Mesendoderm (in vitro differentiated cells): Measurements from ENCODE around the gene NCAPG2.

Experiments
- DNase-seq: peaks from one replicate; pipeline ENCODE4 v3.0.0; 2013
- H2AK5ac ChIP-seq: 2 replicates; pipeline ENCODE4 v1.6.1; 2013; ENCODE audit warnings: low read length, inconsistent platforms
- H2BK120ac ChIP-seq: 2 replicates; pipeline ENCODE4 v1.6.1; 2013; ENCODE audit warnings: low read depth, mild to moderate bottlenecking, low read length, moderate library complexity, mixed read lengths
- H2BK15ac ChIP-seq: replicated peaks from 2 replicates; pipeline ENCODE4 v1.6.1; 2013; ENCODE audit warnings: low read depth, mild to moderate bottlenecking, moderate library complexity
- H2BK5ac ChIP-seq: 2 replicates; pipeline ENCODE4 v1.6.1; 2013; ENCODE audit warnings: low read length, inconsistent platforms
- H3K18ac ChIP-seq: 2 replicates; pipeline ENCODE4 v1.6.1; 2013; ENCODE audit warnings: mild to moderate bottlenecking, low read length, mixed read lengths
- H3K23ac ChIP-seq: one replicate; pipeline ENCODE4 v1.6.1; 2013; ENCODE audit warnings: low read length
- H3K27ac ChIP-seq: 2 replicates; pipeline ENCODE4 v1.5.1; 2013; ENCODE audit warnings: low read depth, mild to moderate bottlenecking, inconsistent platforms, low read length, moderate library complexity
- H3K27me3 ChIP-seq: 2 replicates; pipeline ENCODE4 v1.6.1; 2013; ENCODE audit warnings: low read length, control low read depth, mild to moderate bottlenecking, inconsistent platforms; ENCODE audit not compliant: insufficient read depth, poor library complexity
- H3K36me3 ChIP-seq: 2 replicates; pipeline ENCODE4 v1.6.1; 2013; ENCODE audit warnings: low read length, inconsistent platforms; ENCODE audit not compliant: control insufficient read depth, insufficient read depth
- H3K4ac ChIP-seq: one replicate; pipeline ENCODE4 v1.6.1; 2013; ENCODE audit warnings: low read depth, mild to moderate bottlenecking, low read length, moderate library complexity
- H3K4me1 ChIP-seq: 2 replicates; pipeline ENCODE4 v1.6.1; 2013; ENCODE audit warnings: low read depth, low read length, inconsistent platforms; ENCODE audit not compliant: control insufficient read depth
- H3K4me2 ChIP-seq: 2 replicates; pipeline ENCODE4 v1.6.1; 2013; ENCODE audit warnings: low read length
- H3K4me3 ChIP-seq: 2 replicates; pipeline ENCODE4 v1.5.1; 2013; ENCODE audit warnings: mild to moderate bottlenecking, low read length
- H3K56ac ChIP-seq: one replicate; pipeline ENCODE4 v1.6.1; 2013; ENCODE audit warnings: low read length
- H3K79me1 ChIP-seq: 2 replicates; pipeline ENCODE4 v1.6.1; 2013; ENCODE audit warnings: low read length, inconsistent platforms
- H3K79me2 ChIP-seq: 2 replicates; pipeline ENCODE4 v1.6.1; 2013; ENCODE audit warnings: mild to moderate bottlenecking, low read length; ENCODE audit not compliant: control insufficient read depth, insufficient read depth
- H3K9ac ChIP-seq: 2 replicates; pipeline ENCODE4 v1.6.1; 2013; ENCODE audit warnings: low read length, inconsistent platforms
- H4K5ac ChIP-seq: one replicate; pipeline ENCODE4 v1.6.1; 2013; ENCODE audit warnings: low read length
- H4K8ac ChIP-seq: one replicate; pipeline ENCODE4 v1.6.1; 2013; ENCODE audit warnings: low read depth, mild to moderate bottlenecking, control low read depth, low read length, moderate library complexity
- WGBS: extraction: QIAGEN DNeasy Blood & Tissue Kit; methylation state at CpG from one replicate; pipeline ENCODE4 v1.1.7; 2013; ENCODE audit warnings: low lambda C conversion rate, missing lambda C conversion rate; ENCODE audit not compliant: insufficient coverage; ENCODE audit errors: extremely low coverage; 5-methylcytosine and 5-hydroxymethylcytosine counted together

The NCAPG2 gene

GRCh38 chr7:158723266-158723665 is 18.7 kb upstream of the NCAPG2 start:
- Histone ChIP-seq H4K8ac (no peak overlapping the region), H2AK5ac (no peak overlapping the region), H3K4ac (no peak overlapping the region), H3K18ac (no peak overlapping the region), H3K4me2 (no peak overlapping the region), H3K23ac (no peak overlapping the region), H3K4me3 (no peak overlapping the region), H2BK120ac (no peak overlapping the region), H3K79me2 (no peaks in the 10 kb centered on the region), H3K27me3 (no peaks in the 10 kb centered on the region), H2BK5ac (no peak overlapping the region), H2BK15ac (no peak overlapping the region), H3K4me1 (no peaks in the 10 kb centered on the region), H3K27ac (no peak overlapping the region), H3K36me3 (no peaks in the 10 kb centered on the region), H3K79me1 (no peaks in the 10 kb centered on the region), H3K9ac (no peak overlapping the region), H4K5ac (no peak overlapping the region), H3K56ac (no peak overlapping the region)
- no CpG with 5 or more reads among the region's 13 CpGs for WGBS
- no peak for DNase-seq

DNA sequence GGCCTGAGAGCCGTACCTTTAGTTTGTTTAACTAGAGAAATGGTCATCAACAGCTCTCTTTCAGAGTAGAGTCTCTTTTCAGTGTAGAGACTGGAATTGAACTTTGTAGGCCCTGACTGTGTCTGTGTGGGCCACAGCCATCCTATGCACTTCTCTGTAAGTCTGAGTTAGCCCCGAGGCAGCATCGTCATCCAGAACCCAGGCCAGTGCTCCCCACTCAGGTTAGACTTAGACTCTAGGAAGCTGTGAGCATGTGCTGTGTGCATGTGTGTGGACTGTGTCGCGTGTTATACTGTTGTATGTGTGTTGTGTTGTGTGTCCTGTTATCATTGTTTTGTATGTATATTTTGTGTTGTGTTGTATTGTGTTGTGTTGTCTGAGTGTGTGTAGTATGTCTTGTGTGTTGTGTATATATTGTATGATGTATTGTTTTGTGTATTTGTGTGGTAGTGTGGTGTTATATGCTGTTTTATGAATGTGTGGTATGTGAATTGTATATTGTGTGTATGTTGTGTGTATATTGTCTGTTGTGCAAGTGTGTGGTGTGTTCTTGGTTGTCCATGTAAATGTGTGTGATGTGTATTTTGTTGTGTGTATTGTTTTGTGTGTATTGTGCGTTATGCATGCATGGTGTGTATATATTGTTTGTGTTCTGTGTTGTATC is 18.1 kb upstream of the NCAPG2 start:
- 100% methylated on average over 1 of the region's 6 CpGs for WGBS
- no peak overlapping the region for H2BK5ac ChIP-seq

GRCh38 chr7:158720112-158720511 is 15.5 kb upstream of the NCAPG2 start:
- H4K5ac ChIP-seq, result no peak overlapping the region
- H2BK5ac ChIP-seq, result no peak overlapping the region
- H2AK5ac ChIP-seq, result no peak overlapping the region
- H3K4me2 ChIP-seq, result no peak overlapping the region
- H3K4me1 ChIP-seq, result no peaks in the 10 kb centered on the region
- no peaks in the 10 kb centered on the region for H3K27me3 ChIP-seq
- H3K79me1 ChIP-seq, result no peaks in the 10 kb centered on the region
- no peak overlapping the region for H3K27ac ChIP-seq
- no peak overlapping the region for H3K23ac ChIP-seq
- no peak overlapping the region for H3K18ac ChIP-seq
- 100% methylated on average over 4 of the region's 9 CpGs for WGBS
- H3K79me2 ChIP-seq, result no peaks in the 10 kb centered on the region
- no peak overlapping the region for H3K56ac ChIP-seq
- no peaks in the 10 kb centered on the region for H3K36me3 ChIP-seq
- H3K4ac ChIP-seq, result no peak overlapping the region
- H3K9ac ChIP-seq, result no peak overlapping the region
- no peak overlapping the region for H2BK15ac ChIP-seq
- no peak for DNase-seq
- no peak overlapping the region for H2BK120ac ChIP-seq
- no peak overlapping the region for H4K8ac ChIP-seq
- H3K4me3 ChIP-seq, result no peak overlapping the region

More for the DNA sequence above, 18.1 kb upstream of the NCAPG2 start:
- no peak overlapping the region for H3K4me2 ChIP-seq
- no peak overlapping the region for H3K4ac ChIP-seq
- no peak overlapping the region for H2BK15ac ChIP-seq
- H3K27ac ChIP-seq, result no peak overlapping the region
- H3K36me3 ChIP-seq, result no peaks in the 10 kb centered on the region
- no peak overlapping the region for H2BK120ac ChIP-seq
- H3K79me2 ChIP-seq, result no peaks in the 10 kb centered on the region
- H4K8ac ChIP-seq, result no peak overlapping the region
- H3K79me1 ChIP-seq, result no peaks in the 10 kb centered on the region
- no peak overlapping the region for H3K9ac ChIP-seq
- H3K4me1 ChIP-seq, result no peaks in the 10 kb centered on the region
- no peak overlapping the region for H3K56ac ChIP-seq
- no peak for DNase-seq
- H3K4me3 ChIP-seq, result no peak overlapping the region
- no peaks in the 10 kb centered on the region for H3K27me3 ChIP-seq
- no peak overlapping the region for H2AK5ac ChIP-seq
- H4K5ac ChIP-seq, result no peak overlapping the region
- H3K23ac ChIP-seq, result no peak overlapping the region
- no peak overlapping the region for H3K18ac ChIP-seq

DNA sequence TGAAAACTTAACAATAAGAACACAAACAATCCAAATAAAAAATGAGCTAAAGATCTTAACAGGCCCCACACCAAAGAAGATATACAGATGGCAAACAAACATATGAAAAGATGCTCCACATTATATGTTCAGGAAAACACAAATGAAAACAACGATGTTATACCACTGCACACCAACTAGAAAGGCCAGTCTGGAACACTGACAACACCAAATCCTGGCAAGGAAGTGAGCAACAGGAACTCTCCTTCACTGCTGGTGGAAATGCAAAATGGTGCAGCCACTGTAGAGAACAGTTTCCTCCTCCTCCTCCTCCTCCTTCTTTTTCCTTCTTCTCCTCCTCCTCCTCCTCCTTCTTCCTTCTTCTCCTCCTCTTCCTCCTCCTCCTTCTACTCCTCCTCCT is 12.2 kb upstream of the NCAPG2 start:
- Histone ChIP-seq H3K79me2 (no peaks in the 10 kb centered on the region), H3K4me2 (no peak overlapping the region), H2AK5ac (no peak overlapping the region), H4K8ac (no peak overlapping the region), H3K23ac (no peak overlapping the region), H3K36me3 (no peaks in the 10 kb centered on the region), H3K9ac (no peak overlapping the region), H3K4me1 (no peaks in the 10 kb centered on the region), H4K5ac (no peak overlapping the region), H3K4me3 (no peak overlapping the region), H2BK120ac (no peak overlapping the region), H2BK5ac (no peak overlapping the region), H3K4ac (no peak overlapping the region), H3K18ac (no peak overlapping the region), H3K79me1 (no peaks in the 10 kb centered on the region), H3K27me3 (no peaks in the 10 kb centered on the region), H2BK15ac (no peak overlapping the region), H3K56ac (no peak overlapping the region), H3K27ac (no peak overlapping the region)
- no peak for DNase-seq
- no CpG with 5 or more reads among the region's 1 CpG for WGBS

- Histone ChIP-seq H3K27ac (no peak overlapping the region), H2BK5ac (no peak overlapping the region)
Measured at GRCh38 chr7:158710651-158711102, 6.1 kb upstream of the NCAPG2 start.

DNA sequence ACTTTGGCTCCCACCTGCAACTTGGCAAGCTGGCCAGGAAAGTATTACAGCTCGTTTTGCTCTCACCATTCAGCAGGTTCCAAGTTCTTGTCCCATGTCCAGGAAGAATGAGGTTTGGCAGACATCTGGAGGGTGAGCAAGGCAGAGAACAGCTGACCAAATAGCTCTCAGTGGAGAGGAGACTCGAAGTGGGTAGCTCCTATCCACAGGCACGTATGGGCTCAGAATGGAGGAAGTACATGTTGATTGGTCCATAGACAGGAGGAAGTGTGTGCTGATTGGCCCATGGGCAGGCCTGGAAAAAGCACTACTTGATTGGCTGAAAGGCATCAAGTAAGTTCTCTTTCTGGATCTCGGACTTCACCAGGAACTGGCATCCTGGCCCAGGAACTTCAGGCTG is 3.0 kb upstream of the NCAPG2 start:
- Histone ChIP-seq H2BK120ac (no peak overlapping the region), H3K4me3 (no peak overlapping the region), H3K4me2 (no peak overlapping the region), H2BK5ac (no peak overlapping the region), H2BK15ac (no peak overlapping the region), H3K79me1 (peaks cover 6% of the 10 kb centered on the region), H3K27ac (no peak overlapping the region), H3K56ac (no peak overlapping the region), H4K5ac (no peak overlapping the region), H3K79me2 (peaks cover 17% of the 10 kb centered on the region), H3K23ac (no peak overlapping the region), H3K9ac (no peak overlapping the region), H3K4ac (no peak overlapping the region), H3K4me1 (peaks cover 7% of the 10 kb centered on the region), H3K27me3 (no peaks in the 10 kb centered on the region), H4K8ac (no peak overlapping the region), H3K36me3 (no peaks in the 10 kb centered on the region), H3K18ac (no peak overlapping the region), H2AK5ac (no peak overlapping the region)
- WGBS, result no CpG with 5 or more reads among the region's 4 CpGs
- DNase-seq, result peak; percentile 26

More at GRCh38 chr7:158710651-158711102, 6.1 kb upstream of the NCAPG2 start:
- DNase-seq, result no peak
- Histone ChIP-seq H3K79me1 (no peaks in the 10 kb centered on the region), H3K4ac (no peak overlapping the region), H3K4me3 (no peak overlapping the region), H2BK15ac (no peak overlapping the region), H3K79me2 (no peaks in the 10 kb centered on the region), H2AK5ac (no peak overlapping the region), H3K9ac (no peak overlapping the region), H3K4me1 (no peaks in the 10 kb centered on the region), H2BK120ac (no peak overlapping the region), H3K4me2 (no peak overlapping the region), H4K8ac (no peak overlapping the region), H3K18ac (no peak overlapping the region), H3K27me3 (no peaks in the 10 kb centered on the region), H3K56ac (no peak overlapping the region), H3K36me3 (no peaks in the 10 kb centered on the region), H4K5ac (no peak overlapping the region), H3K23ac (no peak overlapping the region)
- WGBS, result no CpG with 5 or more reads among the region's 7 CpGs
